H9 (cell line): ENCODE results near the gene SELE. TPM values are rescaled to one million over a fixed set of nuclear protein-coding genes. Genes with fewer than 3 reads are reported as not detected.

Experiments used
- DNase-seq: peaks from one replicate; pipeline ENCODE4 v3.0.0-alpha.2; 2017
- H2AFZ ChIP-seq: one replicate; pipeline ENCODE4 v1.6.1; 2013; ENCODE audit warnings: mild to moderate bottlenecking, low read length, control low read depth, moderate library complexity
- H2AK5ac ChIP-seq: 2 replicates; pipeline ENCODE4 v1.6.1; 2013; ENCODE audit warnings: low read length, control low read depth, mixed read lengths; ENCODE audit not compliant: insufficient read length
- H2BK120ac ChIP-seq: one replicate; pipeline ENCODE4 v1.6.1; 2013; ENCODE audit warnings: low read depth, mild to moderate bottlenecking, low read length, control low read depth, inconsistent platforms; ENCODE audit not compliant: poor library complexity, severe bottlenecking
- H2BK12ac ChIP-seq: 2 replicates; pipeline ENCODE4 v1.6.1; 2013; ENCODE audit warnings: low read length, control low read depth, mixed read lengths, low read depth; ENCODE audit not compliant: insufficient read length
- H2BK15ac ChIP-seq: 2 replicates; pipeline ENCODE4 v1.6.1; 2013; ENCODE audit warnings: low read depth, low read length, control low read depth
- H2BK20ac ChIP-seq: one replicate; pipeline ENCODE4 v1.6.1; 2013; ENCODE audit warnings: low read depth, mild to moderate bottlenecking, low read length, control low read depth, inconsistent platforms; ENCODE audit not compliant: poor library complexity, severe bottlenecking
- H2BK5ac ChIP-seq: 2 replicates; pipeline ENCODE4 v1.6.1; 2013; ENCODE audit warnings: low read length, control low read depth, mixed read lengths; ENCODE audit not compliant: insufficient read length
- H3K14ac ChIP-seq: 2 replicates; pipeline ENCODE4 v1.6.1; 2013; ENCODE audit warnings: low read length, control low read depth; ENCODE audit not compliant: insufficient read depth
- H3K18ac ChIP-seq: 2 replicates; pipeline ENCODE4 v1.6.1; 2013; ENCODE audit warnings: low read depth, mild to moderate bottlenecking, mixed read lengths, low read length, control low read depth; ENCODE audit not compliant: insufficient read length
- H3K23ac ChIP-seq: 2 replicates; pipeline ENCODE4 v1.6.1; 2013; ENCODE audit warnings: low read length, control low read depth, mixed read lengths, low read depth; ENCODE audit not compliant: insufficient read length
- H3K23me2 ChIP-seq: 2 replicates; pipeline ENCODE4 v1.6.1; 2013; ENCODE audit warnings: low read depth, mild to moderate bottlenecking, mixed read lengths, low read length, control low read depth; ENCODE audit not compliant: insufficient read length, poor library complexity, severe bottlenecking
- H3K27ac ChIP-seq: 2 replicates; pipeline ENCODE4 v1.5.1; 2013; ENCODE audit warnings: low read length, control low read depth, mixed read lengths, low read depth; ENCODE audit not compliant: insufficient read length
- H3K27me3 ChIP-seq: 2 replicates; pipeline ENCODE4 v1.6.1; 2013; ENCODE audit warnings: low read length, control low read depth, inconsistent platforms; ENCODE audit not compliant: insufficient read depth
- H3K4ac ChIP-seq: 2 replicates; pipeline ENCODE4 v1.6.1; 2013; ENCODE audit warnings: low read depth, mild to moderate bottlenecking, control low read depth, inconsistent platforms, low read length, moderate library complexity
- H3K4me1 ChIP-seq: 2 replicates; pipeline ENCODE4 v1.6.1; 2013; ENCODE audit warnings: low read length, control low read depth, inconsistent platforms; ENCODE audit not compliant: insufficient read depth
- H3K4me2 ChIP-seq: 2 replicates; pipeline ENCODE4 v1.6.1; 2013; ENCODE audit warnings: low read length, control low read depth, mixed read lengths; ENCODE audit not compliant: insufficient read length, insufficient read depth
- H3K56ac ChIP-seq: 2 replicates; pipeline ENCODE4 v1.6.1; 2013; ENCODE audit warnings: low read depth, mild to moderate bottlenecking, mixed read lengths, low read length, control low read depth; ENCODE audit not compliant: insufficient read length
- H3K79me1 ChIP-seq: 2 replicates; pipeline ENCODE4 v1.6.1; 2013; ENCODE audit warnings: low read depth, mild to moderate bottlenecking, moderate library complexity, low read length, control low read depth, inconsistent platforms; ENCODE audit not compliant: insufficient read depth, poor library complexity, severe bottlenecking
- H3K79me2 ChIP-seq: 2 replicates; pipeline ENCODE4 v1.6.1; 2013; ENCODE audit warnings: low read length, control low read depth, inconsistent platforms; ENCODE audit not compliant: insufficient read depth
- H3K9ac ChIP-seq: 2 replicates; pipeline ENCODE4 v1.6.1; 2013; ENCODE audit warnings: low read length, control low read depth, mixed read lengths; ENCODE audit not compliant: insufficient read length; ENCODE audit errors: extremely low read depth
- H3K9me3 ChIP-seq: one replicate; pipeline ENCODE4 v1.6.1; 2013; ENCODE audit warnings: low read depth, low read length, inconsistent platforms; ENCODE audit not compliant: control insufficient read depth
- H3T11ph ChIP-seq: one replicate; pipeline ENCODE4 v1.6.1; 2013; ENCODE audit warnings: mild to moderate bottlenecking, low read length, control low read depth, inconsistent platforms
- H4K20me1 ChIP-seq: one replicate; pipeline ENCODE4 v1.6.1; 2013; ENCODE audit not compliant: control insufficient read depth, insufficient read length, insufficient read depth
- H4K5ac ChIP-seq: 2 replicates; pipeline ENCODE4 v1.6.1; 2013; ENCODE audit warnings: low read depth, mild to moderate bottlenecking, mixed read lengths, low read length, control low read depth; ENCODE audit not compliant: insufficient read length
- H4K8ac ChIP-seq: replicated peaks from 2 replicates; pipeline ENCODE4 v1.6.1; 2013; ENCODE audit warnings: low read length, control low read depth, mixed read lengths, low read depth; ENCODE audit not compliant: insufficient read length
- H4K91ac ChIP-seq: 2 replicates; pipeline ENCODE4 v1.6.1; 2013; ENCODE audit warnings: low read depth, mild to moderate bottlenecking, moderate library complexity, mixed read lengths, low read length, control low read depth; ENCODE audit not compliant: insufficient read length
- H3K27ac Mint-ChIP-seq, 3 experiments: 2 replicates in 2 of 3; 3 replicates in 1 of 3; pipeline ENCODE4 v1.8.0; 2020 to 2021; ENCODE audit warnings: mixed read lengths in 3 of 3, mild to moderate bottlenecking in 1 of 3, moderate library complexity in 1 of 3
- H3K27me3 Mint-ChIP-seq: 2 replicates; pipeline ENCODE4 v1.8.0; 2021; ENCODE audit warnings: low read depth, mild to moderate bottlenecking, moderate library complexity, mixed read lengths
- H3K36me3 Mint-ChIP-seq, 3 experiments: 2 replicates in 2 of 3; 3 replicates in 1 of 3; pipeline ENCODE4 v1.8.0; 2020 to 2021; ENCODE audit warnings: low read depth in 3 of 3, mixed read lengths in 3 of 3; ENCODE audit not compliant: insufficient read depth in 1 of 3
- H3K4me1 Mint-ChIP-seq, 2 experiments: 2 replicates each; pipeline ENCODE4 v1.8.0; 2020; ENCODE audit warnings: mixed read lengths in 2 of 2
- H3K4me3 Mint-ChIP-seq, 2 experiments: 2 replicates in 1 of 2; 3 replicates in 1 of 2; pipeline ENCODE4 v1.8.0; 2020 to 2021; ENCODE audit warnings: mild to moderate bottlenecking in 2 of 2, mixed read lengths in 2 of 2, moderate library complexity in 1 of 2
- H3K9me3 Mint-ChIP-seq, 2 experiments: 2 replicates in 1 of 2; 3 replicates in 1 of 2; pipeline ENCODE4 v1.8.0; 2020; ENCODE audit warnings: mild to moderate bottlenecking in 2 of 2, mixed read lengths in 2 of 2, moderate library complexity in 1 of 2
- CTCF ChIP-seq: fragments of 200-600 bp; sonication (generic); conservative IDR thresholded peaks from 3 replicates; pipeline ENCODE4 v1.8.0; 2021; ENCODE audit warnings: antibody characterized with exemption, mild to moderate bottlenecking
- WGBS: extraction: QIAGEN DNeasy Blood & Tissue Kit; methylation state at CpG from one replicate; pipeline ENCODE4 v1.1.7; 2013; ENCODE audit warnings: missing lambda C conversion rate, low lambda C conversion rate, mixed read lengths; ENCODE audit not compliant: insufficient read length; ENCODE audit errors: extremely low coverage; 5-methylcytosine and 5-hydroxymethylcytosine counted together
- total RNA-seq: library from RNA; stranded (reverse); gene quantifications from 2 replicates; pipeline ENCODE4 v1.2.1, GENCODE V29; 2021

Gene SELE
- total RNA-seq, 1 experiment from 2014 or later, result not detected

- Histone ChIP-seq H3K18ac (no peak overlapping the region), H2BK5ac (no peak overlapping the region), H3K4me1 (peaks cover 5% of the 10 kb centered on the region; the same call in 1 of the 2 replicates), H2BK120ac (no peak overlapping the region), H3K9me3 (no peaks in the 10 kb centered on the region), H4K20me1 (no peaks in the 10 kb centered on the region), H2AFZ (no peak overlapping the region), H3K27me3 (no peaks in the 10 kb centered on the region), H3K79me2 (no peaks in the 10 kb centered on the region), H3K23me2 (no peaks in the 10 kb centered on the region), H3K23ac (no peak overlapping the region), H2BK12ac (no peak overlapping the region), H3K56ac (no peak overlapping the region), H4K8ac (no peak overlapping the region), H3K9ac (no peak overlapping the region), H2AK5ac (no peak overlapping the region), H4K5ac (no peak overlapping the region), H3K27ac (no peak overlapping the region), H3K14ac (no peak overlapping the region), H2BK15ac (no peak overlapping the region), H2BK20ac (no peak overlapping the region), H3K4me2 (no peak overlapping the region), H3K4ac (no peak overlapping the region), H4K91ac (no peak overlapping the region), H3K79me1 (no peaks in the 10 kb centered on the region), H3T11ph (no peak overlapping the region)
- Mint-ChIP-seq H3K4me3 (no peak overlapping the region), H3K36me3 (no peaks in the 10 kb centered on the region), H3K27me3 (0 out of 2 replicates have a peak, but pooled peaks cover under 1% of the 10 kb centered on the region), H3K4me1 (peaks cover 15 to 16% of the 10 kb centered on the region in 2 experiments), H3K9me3 (no peaks in the 10 kb centered on the region), H3K27ac (no peak overlapping the region)
- no CpG with 5 or more reads among the region's 1 CpG for WGBS
- no peak for TF ChIP-seq CTCF
- DNase-seq, result no peak
Measured at GRCh38 chr1:169750041-169750440, 16.2 kb upstream of the SELE start.
